Epithelial cell of proximal tubule (primary cell): Measurements from ENCODE around the gene NUDT3. TPM values are rescaled to one million over a fixed set of nuclear protein-coding genes. Genes with fewer than 3 reads are reported as not detected.

Experiments
- DNase-seq: peaks from one replicate; pipeline ENCODE4 v3.0.0-alpha.2; 2011; ENCODE audit warnings: low read depth
- H3K4me3 ChIP-seq: 2 replicates; pipeline ENCODE4 v1.5.1; 2011; ENCODE audit warnings: low read depth, mild to moderate bottlenecking, low read length
- CTCF ChIP-seq: conservative IDR thresholded peaks from 2 replicates; pipeline ENCODE4 v1.5.1; 2012; ENCODE audit warnings: low read depth, mild to moderate bottlenecking, low read length
- total RNA-seq: library from RNA; depleted of rRNA; stranded (reverse); fragments of >200 nt; gene quantifications from 2 replicates; pipeline ENCODE4 v1.2.3, GENCODE V29; 2015

The NUDT3 gene
- total RNA-seq, 1 donor from 2014 or later, result 16.7 TPM

GRCh38 chr6:34350137-34350933, 42.1 kb downstream of the NUDT3 start:
- H3K4me3 ChIP-seq, result no peak overlapping the region
- DNase-seq, result no peak
- TF ChIP-seq CTCF, result no peak

GRCh38 chr6:34349211-34349610, 43.3 kb downstream of the NUDT3 start:
- no peak overlapping the region for H3K4me3 ChIP-seq
- no peak for TF ChIP-seq CTCF
- no peak for DNase-seq

GRCh38 chr6:34347303-34347702, 45.2 kb downstream of the NUDT3 start:
- TF ChIP-seq CTCF, result no peak
- DNase-seq, result no peak
- no peak overlapping the region for H3K4me3 ChIP-seq

GRCh38 chr6:34346175-34347119, 46.0 kb downstream of the NUDT3 start:
- no peak for DNase-seq
- TF ChIP-seq CTCF, result no peak
- H3K4me3 ChIP-seq, result no peak overlapping the region

- no peak for TF ChIP-seq CTCF
- DNase-seq, result no peak
- no peak overlapping the region for H3K4me3 ChIP-seq
Observed at GRCh38 chr6:34343806-34344205, 48.7 kb downstream of the NUDT3 start.

GRCh38 chr6:34342247-34342646, 50.2 kb downstream of the NUDT3 start:
- no peak for TF ChIP-seq CTCF
- no peak for DNase-seq
- H3K4me3 ChIP-seq, result no peak overlapping the region
